Measurements from ENCODE around the gene NECTIN3.

DNA sequence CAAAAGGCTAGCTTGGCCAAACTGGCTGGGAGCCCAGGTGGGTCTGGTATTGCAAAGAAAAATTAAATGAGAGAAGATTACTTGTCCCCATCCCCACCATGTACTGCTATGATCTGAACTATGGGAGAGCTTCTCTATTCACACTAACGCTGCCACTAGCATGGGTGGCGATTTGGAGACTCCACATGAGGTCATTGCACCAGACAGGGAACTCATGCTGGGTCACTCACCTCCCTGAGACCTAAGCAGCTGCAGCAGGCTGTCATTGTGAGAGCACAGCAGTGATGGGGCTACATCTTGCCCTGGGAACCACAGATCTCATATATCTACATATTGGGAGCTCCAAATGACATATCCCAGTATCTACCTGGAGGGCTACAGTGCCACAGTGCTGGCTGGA, 36.3 kb upstream of the NECTIN3 start:
- TF ChIP-seq, protein P1, sequence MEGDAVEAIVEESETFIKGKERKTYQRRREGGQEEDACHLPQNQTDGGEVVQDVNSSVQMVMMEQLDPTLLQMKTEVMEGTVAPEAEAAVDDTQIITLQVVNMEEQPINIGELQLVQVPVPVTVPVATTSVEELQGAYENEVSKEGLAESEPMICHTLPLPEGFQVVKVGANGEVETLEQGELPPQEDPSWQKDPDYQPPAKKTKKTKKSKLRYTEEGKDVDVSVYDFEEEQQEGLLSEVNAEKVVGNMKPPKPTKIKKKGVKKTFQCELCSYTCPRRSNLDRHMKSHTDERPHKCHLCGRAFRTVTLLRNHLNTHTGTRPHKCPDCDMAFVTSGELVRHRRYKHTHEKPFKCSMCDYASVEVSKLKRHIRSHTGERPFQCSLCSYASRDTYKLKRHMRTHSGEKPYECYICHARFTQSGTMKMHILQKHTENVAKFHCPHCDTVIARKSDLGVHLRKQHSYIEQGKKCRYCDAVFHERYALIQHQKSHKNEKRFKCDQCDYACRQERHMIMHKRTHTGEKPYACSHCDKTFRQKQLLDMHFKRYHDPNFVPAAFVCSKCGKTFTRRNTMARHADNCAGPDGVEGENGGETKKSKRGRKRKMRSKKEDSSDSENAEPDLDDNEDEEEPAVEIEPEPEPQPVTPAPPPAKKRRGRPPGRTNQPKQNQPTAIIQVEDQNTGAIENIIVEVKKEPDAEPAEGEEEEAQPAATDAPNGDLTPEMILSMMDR (IDR thresholded peaks at IDR 0.05) = no peak
- TF ChIP-seq EP300 (IDR thresholded peaks at IDR 0.05) = no peak

Data from sigmoid colon (tissue), 4 donors.